GM12878 (cell line): Measurements from ENCODE around the gene OR1A1. TPM values are rescaled to one million over a fixed set of nuclear protein-coding genes. Genes with fewer than 3 reads are reported as not detected.

Experiments used
- ATAC-seq: fragments of 200-7000 bp; cut with Tn5 transposase; 3 replicates; pipeline ENCODE4 v1.9.1; 2020; ENCODE audit warnings: mild to moderate bottlenecking, moderate library complexity
- Bru-seq: library from RNA; stranded (reverse); fragments of 400-500 nt; gene quantifications from one replicate; lab custom pipeline; 2021; lab: Mats Ljungman, UMichigan
- BruChase-seq, 2 experiments: library from RNA; stranded (reverse); fragments of 400-500 nt; gene quantifications; one replicate each; lab custom pipeline; 2021; lab: Mats Ljungman, UMichigan
- BruUV-seq: library from RNA; stranded (reverse); fragments of 400-500 nt; replicated peaks from 2 replicates; lab custom pipeline; 2021; lab: Mats Ljungman, UMichigan
- CTCF ChIA-PET: fragments of 300-600 bp; sonication (Branson Sonifier 250); formaldehyde crosslinking; extraction: SDS; loops from one replicate; lab custom pipeline; 2021; ENCODE audit warnings: inconsistent platforms; lab: Yijun Ruan, JAX
- POLR2A ChIA-PET: fragments of 350-600 bp; formaldehyde crosslinking; extraction: SDS; loops from one replicate; lab custom pipeline; 2021; ENCODE audit warnings: inconsistent platforms; lab: Charles Lee
- RAD21 ChIA-PET: fragments of 300-600 bp; sonication (Branson Sonifier 250); formaldehyde crosslinking; loops from one replicate; lab custom pipeline; 2023; ENCODE audit warnings: antibody characterized with exemption; ENCODE audit not compliant: unreplicated experiment; lab: Charles Lee
- SMC1A ChIA-PET: fragments of 300-600 bp; sonication (Branson Sonifier 250); formaldehyde crosslinking; loops from one replicate; lab custom pipeline; 2023; ENCODE audit not compliant: unreplicated experiment, uncharacterized antibody; lab: Charles Lee
- DNase-seq: peaks from one replicate; pipeline ENCODE4 v3.0.0-alpha.2; 2011; ENCODE audit warnings: low read depth, low spot score
- FAIRE-seq: peaks from 3 replicates; lab custom pipeline; 2011; peaks lifted over from hg19 to GRCh38; lab: Jason Lieb, UNC
- H2AFZ ChIP-seq: 2 replicates; pipeline ENCODE4 v1.6.0; 2011; ENCODE audit warnings: low read depth, low read length, control low read depth; ENCODE audit not compliant: control insufficient read depth
- H3K27ac ChIP-seq: 2 replicates; pipeline ENCODE4 v1.5.1; 2011; ENCODE audit warnings: control low read depth; ENCODE audit not compliant: control insufficient read depth, insufficient read depth
- H3K27me3 ChIP-seq, 2 experiments: replicated peaks in 1 of 2; 2 replicates each; pipeline versions ENCODE4 v1.6.0 to v1.6.1; 2011; ENCODE audit warnings: low read length in 1 of 2; ENCODE audit not compliant: control insufficient read depth in 2 of 2, insufficient read depth in 2 of 2
- H3K36me3 ChIP-seq, 2 experiments: 2 replicates each; pipeline ENCODE4 v1.5.1; 2011; ENCODE audit warnings: low read length in 1 of 2; ENCODE audit not compliant: control insufficient read depth in 2 of 2, insufficient read depth in 2 of 2
- H3K4me1 ChIP-seq: 2 replicates; pipeline ENCODE4 v1.6.1; 2011; ENCODE audit warnings: mild to moderate bottlenecking, low read length, moderate library complexity, mixed read lengths; ENCODE audit not compliant: control insufficient read depth, insufficient read depth
- H3K4me2 ChIP-seq: 2 replicates; pipeline ENCODE4 v1.6.0; 2011; ENCODE audit warnings: control low read depth; ENCODE audit not compliant: control insufficient read depth, insufficient read depth
- H3K4me3 ChIP-seq: fragments of 200-600 bp; sonication (generic); 2 replicates; pipeline ENCODE4 v1.5.1; 2016
- H3K79me2 ChIP-seq: 2 replicates; pipeline ENCODE4 v1.6.0; 2011; ENCODE audit warnings: low read length; ENCODE audit not compliant: control insufficient read depth, insufficient read depth
- H3K9ac ChIP-seq: 2 replicates; pipeline ENCODE4 v1.8.0; 2011; ENCODE audit warnings: low read length, control low read depth, mixed read lengths; ENCODE audit not compliant: control insufficient read depth, insufficient read depth
- H3K9me3 ChIP-seq: replicated peaks from 3 replicates; pipeline ENCODE4 v1.5.1; 2011; ENCODE audit warnings: mild to moderate bottlenecking, low read length; ENCODE audit not compliant: control insufficient read depth, insufficient read depth
- H4K20me1 ChIP-seq: 2 replicates; pipeline ENCODE4 v1.6.0; 2011; ENCODE audit not compliant: control insufficient read depth, insufficient read depth
- ATF3 ChIP-seq: IDR thresholded peaks from 2 replicates; pipeline ENCODE4 v1.6.1; 2011; ENCODE audit warnings: low read depth, mild to moderate bottlenecking, low read length, moderate library complexity, borderline replicate concordance; ENCODE audit errors: extremely low read depth
- CREB1 ChIP-seq: IDR thresholded peaks from 2 replicates; pipeline ENCODE4 v1.6.1; 2012; ENCODE audit warnings: low read depth, mild to moderate bottlenecking, inconsistent platforms
- ESRRA ChIP-seq: IDR thresholded peaks from 2 replicates; pipeline ENCODE4 v1.6.1; 2012; ENCODE audit warnings: mild to moderate bottlenecking, low read length, improper control_type of control experiment
- POLR2A ChIP-seq: IDR thresholded peaks from 2 replicates; pipeline ENCODE4 v1.6.1; 2011; ENCODE audit warnings: low read depth, mild to moderate bottlenecking, low read length
- WGBS: methylation state at CpG from one replicate; pipeline ENCODE4 v1.1.6; 2016; ENCODE audit warnings: low lambda C conversion rate; ENCODE audit not compliant: insufficient replicate concordance, insufficient coverage; ENCODE audit errors: missing lambda C conversion rate; 5-methylcytosine and 5-hydroxymethylcytosine counted together
- in situ Hi-C: fragments of 300-500 bp; cut with MboI; formaldehyde crosslinking; loops from 9 replicates; pipeline ENCODE4 v1.14.3; 2018; ENCODE audit warnings: mixed read lengths
- intact Hi-C: fragments of 100-400 bp; cut with micrococcal nuclease; formaldehyde crosslinking; loops from one replicate; pipeline ENCODE4 v1.14.2; 2022; ENCODE audit not compliant: unreplicated experiment
- long read RNA-seq, 2 experiments: library from polyadenylated mRNA; unstranded; transcript quantifications; one replicate each; pipeline ENCODE4 v2.0.0, GENCODE V29; 2019 to 2020
- polyA minus RNA-seq, 3 experiments: library from RNA; depleted of rRNA, polyadenylated mRNA; stranded (reverse); fragments of >200 nt; gene quantifications; 2 replicates each; pipeline ENCODE4 v1.2.3, GENCODE V29; 2011
- polyA plus RNA-seq, 11 experiments: library from polyadenylated mRNA; depleted of rRNA in 4 of 11; unstranded in 6 of 11; stranded (reverse) in 5 of 11; fragments of >200 nt; fragmentation: Nextera tagmentation in 4 of 11; fragmentation: Illumina TruSeq in 1 of 11; extraction: Ambion mirVana in 4 of 11; extraction: Trizol in 1 of 11; gene quantifications; 1 replicate in 1 of 11; 2 replicates in 10 of 11; pipeline versions ENCODE4 v1.2.1 to v1.2.3, GENCODE V29; 2011 to 2016; ENCODE audit warnings: inconsistent platforms in 2 of 11, missing spikeins in 2 of 11, low read depth in 1 of 11
- total RNA-seq, 4 experiments: library from RNA; depleted of rRNA in 3 of 4; stranded (reverse); fragments of >200 nt in 3 of 4; fragmentation: Illumina TruSeq in 1 of 4; extraction: Trizol in 1 of 4; gene quantifications; 2 replicates each; pipeline versions ENCODE4 v1.2.1 to v1.2.3, GENCODE V29; 2013 to 2021
- TF ChIP-seq, protein P1 (sequence below): IDR thresholded peaks from 2 replicates; pipeline ENCODE4 v1.6.1; 2011; ENCODE audit warnings: mild to moderate bottlenecking, low read depth, low read length, moderate library complexity; ENCODE audit not compliant: insufficient replicate concordance

OR1A1 gene, protein sequence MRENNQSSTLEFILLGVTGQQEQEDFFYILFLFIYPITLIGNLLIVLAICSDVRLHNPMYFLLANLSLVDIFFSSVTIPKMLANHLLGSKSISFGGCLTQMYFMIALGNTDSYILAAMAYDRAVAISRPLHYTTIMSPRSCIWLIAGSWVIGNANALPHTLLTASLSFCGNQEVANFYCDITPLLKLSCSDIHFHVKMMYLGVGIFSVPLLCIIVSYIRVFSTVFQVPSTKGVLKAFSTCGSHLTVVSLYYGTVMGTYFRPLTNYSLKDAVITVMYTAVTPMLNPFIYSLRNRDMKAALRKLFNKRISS
- total RNA-seq (2013; cell fraction: nucleolus; rRNA removed), result not detected in 2 replicates
- not detected in 2 replicates for total RNA-seq (2014; rRNA removed)
- not detected in 2 replicates for total RNA-seq (2014; rRNA removed; fragmentation: Illumina TruSeq; extraction: Trizol)
- total RNA-seq (2021), result not detected in 2 replicates
- polyA plus RNA-seq (2011; ENCODE audit: low read depth), result not detected
- polyA plus RNA-seq (2011; rRNA removed), result not detected in 2 replicates
- polyA plus RNA-seq (2011; cell fraction: cytosol; rRNA removed), result not detected in 2 replicates
- not detected in 2 replicates for polyA plus RNA-seq (2011; cell fraction: nucleus; rRNA removed)
- polyA plus RNA-seq (2012), result not detected in 2 replicates
- not detected in 2 replicates for polyA plus RNA-seq (2014; fragmentation: Illumina TruSeq; extraction: Trizol)
- not detected for polyA plus RNA-seq (2014; fragmentation: Nextera tagmentation; extraction: Ambion mirVana)
- polyA plus RNA-seq (2014; rRNA removed), result not detected in 2 replicates
- polyA plus RNA-seq (2016; fragmentation: Nextera tagmentation; extraction: Ambion mirVana), result not detected
- polyA minus RNA-seq (2011; rRNA and poly(A)+ RNA removed), result not detected in 2 replicates
- polyA minus RNA-seq (2011; cell fraction: cytosol; rRNA and poly(A)+ RNA removed), result not detected in 2 replicates
- polyA minus RNA-seq (2011; cell fraction: nucleus; rRNA and poly(A)+ RNA removed), result not detected in 2 replicates
- not detected for Bru-seq, nascent RNA
- not detected for BruChase-seq, experiment 1, labeled RNA remaining after a 6-hour chase
- not detected for BruChase-seq, experiment 2, labeled RNA remaining after a 2-hour chase
- long read RNA-seq, experiment 1, result 0 reads
- long read RNA-seq, experiment 2, result 0 reads

- no peaks in the 10 kb centered on the region for H3K9me3 ChIP-seq
- no peak within 1 kb of the TSS for H2AFZ ChIP-seq
- H3K4me1 ChIP-seq, result no peaks in the 10 kb centered on the region
- FAIRE-seq (no peak), DNase-seq (no peak), ATAC-seq (no peak)
- H3K9ac ChIP-seq, result no peak within 1 kb of the TSS
- no peak within 1 kb of the TSS for H3K4me2 ChIP-seq
- intact Hi-C loops, result no loop called here
- H3K79me2 ChIP-seq, result no peaks in the 10 kb centered on the region
- H3K27me3 ChIP-seq, result no peaks in the 10 kb centered on the region
- RAD21 ChIA-PET, result interaction anchor here (0.6 kb wide), 1 partner anchor 380 kb away, joined by 3 read pairs; no protein-coding TSS in a partner anchor
- no peaks in the 10 kb centered on the region for H3K36me3 ChIP-seq
- no peak within 1 kb of the TSS for H3K4me3 ChIP-seq
- CTCF ChIA-PET, result no interaction called here
- POLR2A ChIA-PET, result no interaction called here
- SMC1A ChIA-PET, result no interaction called here
- H3K27ac ChIP-seq, result no peak within 1 kb of the TSS
- TF ChIP-seq ATF3 (no peak), ESRRA (no peak), POLR2A (no peak), CREB1 (no peak)
- TF ChIP-seq, protein P1, sequence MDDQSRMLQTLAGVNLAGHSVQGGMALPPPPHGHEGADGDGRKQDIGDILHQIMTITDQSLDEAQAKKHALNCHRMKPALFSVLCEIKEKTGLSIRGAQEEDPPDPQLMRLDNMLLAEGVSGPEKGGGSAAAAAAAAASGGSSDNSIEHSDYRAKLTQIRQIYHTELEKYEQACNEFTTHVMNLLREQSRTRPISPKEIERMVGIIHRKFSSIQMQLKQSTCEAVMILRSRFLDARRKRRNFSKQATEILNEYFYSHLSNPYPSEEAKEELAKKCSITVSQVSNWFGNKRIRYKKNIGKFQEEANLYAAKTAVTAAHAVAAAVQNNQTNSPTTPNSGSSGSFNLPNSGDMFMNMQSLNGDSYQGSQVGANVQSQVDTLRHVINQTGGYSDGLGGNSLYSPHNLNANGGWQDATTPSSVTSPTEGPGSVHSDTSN, result no peak
- in situ Hi-C loops, result no loop called here
- H4K20me1 ChIP-seq, result no peaks in the 10 kb centered on the region
- WGBS, result 14% methylated on average over 7 of the region's 7 CpGs
- BruUV-seq, result no TSS peak
Observed at GRCh38 chr17:3207367-3207766, at the start of gene OR1A1. Gene OR1A1, plus strand, starts transcription at chr17:3207667. Its CDS starts 7,954 bp downstream, at chr17:3215621.
